Omental fat pad (tissue), 4 donors: ENCODE data around the gene ANKS6. TPM values are rescaled to one million over a fixed set of nuclear protein-coding genes. Genes with fewer than 3 reads are reported as not detected.

ENCODE experiments used
- ATAC-seq: fragments of 150-250 bp; one replicate; pipeline ENCODE4 v1.9.1; 2016; ENCODE audit warnings: mild to moderate bottlenecking, moderate library complexity; ENCODE audit not compliant: low FRiP score
- DNase-seq: peaks from one replicate; pipeline ENCODE4 v3.0.0-alpha.2; 2019; ENCODE audit warnings: low spot score
- CTCF ChIP-seq, 3 donors: fragments of 450-650 bp; IDR thresholded peaks; one replicate each; pipeline ENCODE4 v1.5.1; 2016 to 2017; ENCODE audit warnings: antibody characterized with exemption in 3 of 3, mild to moderate bottlenecking in 3 of 3, moderate library complexity in 2 of 3
- total RNA-seq, 4 donors: library from RNA; depleted of rRNA; stranded (reverse); fragments of >200 nt; gene quantifications; one replicate each; pipeline ENCODE4 v1.1.0, GENCODE V29; 2016

Gene ANKS6
- total RNA-seq, 4 donors from 2014 or later = 14.7 to 24.7 (median 20.4) TPM

GRCh38 chr9:98702835-98703380 is 93.4 kb downstream of the ANKS6 start:
- TF ChIP-seq CTCF (IDR thresholded peaks at IDR 0.05) = no peak
- ATAC-seq (no peak), DNase-seq (no peak)

- DNase-seq (no peak), ATAC-seq (no peak)
- no peak for TF ChIP-seq CTCF (IDR thresholded peaks at IDR 0.05)
These were observed 94.0 kb downstream of the ANKS6 start for GRCh38 chr9:98702340-98702739.

GRCh38 chr9:98701576-98701975 is 94.8 kb downstream of the ANKS6 start:
- DNase-seq = no peak
- no peak for TF ChIP-seq CTCF (IDR thresholded peaks at IDR 0.05)
- no peak for ATAC-seq

- ATAC-seq = no peak
- DNase-seq = no peak
- TF ChIP-seq CTCF (IDR thresholded peaks at IDR 0.05) = no peak
These were observed 95.6 kb downstream of the ANKS6 start for GRCh38 chr9:98700801-98701200.

- no peak for TF ChIP-seq CTCF (IDR thresholded peaks at IDR 0.05)
- ATAC-seq = no peak
- DNase-seq = no peak
These were observed 97.5 kb downstream of the ANKS6 start for GRCh38 chr9:98698856-98699255.

GRCh38 chr9:98694943-98695342 is 101.4 kb downstream of the ANKS6 start:
- TF ChIP-seq CTCF (IDR thresholded peaks at IDR 0.05) = no peak
- DNase-seq (no peak), ATAC-seq (no peak)

GRCh38 chr9:98692392-98692791 is 104.0 kb downstream of the ANKS6 start:
- TF ChIP-seq CTCF (IDR thresholded peaks at IDR 0.05) = no peak
- no peak for DNase-seq
- ATAC-seq = no peak
